NCI-H2029 treated with DMSO at 0.1 percent for 48 hours (cell line): Measurements from ENCODE around the gene LAMA3.

Source experiments
- DNase-seq: peaks from one replicate; lab custom pipeline; 2025; lab: John Stamatoyannopoulos, UW

The LAMA3 gene

GRCh38 chr18:23669202-23669766 is 20.0 kb upstream of the LAMA3 start:
- DNase-seq: no peak

GRCh38 chr18:23669804-23670405 is 19.3 kb upstream of the LAMA3 start:
- no peak for DNase-seq

- DNase-seq: no peak
These were observed 17.7 kb upstream of the LAMA3 start for GRCh38 chr18:23671564-23671963.

- DNase-seq: no peak
These were observed 15.5 kb upstream of the LAMA3 start for GRCh38 chr18:23673725-23674124.

- no peak for DNase-seq
These were observed 14.0 kb upstream of the LAMA3 start for GRCh38 chr18:23675236-23675635.

GRCh38 chr18:23675896-23676295 is 13.4 kb upstream of the LAMA3 start:
- DNase-seq: no peak

GRCh38 chr18:23682045-23682444 is 7.2 kb upstream of the LAMA3 start:
- no peak for DNase-seq

GRCh38 chr18:23682472-23682871 is 6.8 kb upstream of the LAMA3 start:
- no peak for DNase-seq

- no peak for DNase-seq
These were observed 6.1 kb upstream of the LAMA3 start for GRCh38 chr18:23683155-23683554.

GRCh38 chr18:23683671-23684070 is 5.6 kb upstream of the LAMA3 start:
- no peak for DNase-seq

- DNase-seq: no peak
These were observed 4.6 kb upstream of the LAMA3 start for GRCh38 chr18:23684515-23685197.

- DNase-seq: no peak
These were observed 725 bp upstream of the LAMA3 start for GRCh38 chr18:23688528-23688927.

- no peak for DNase-seq
These were observed 607 bp downstream of the LAMA3 start for GRCh38 chr18:23689616-23690504.

- no peak for DNase-seq
These were observed 1.3 kb downstream of the LAMA3 start for GRCh38 chr18:23690505-23691068.

GRCh38 chr18:23693846-23694245 is 4.6 kb downstream of the LAMA3 start:
- no peak for DNase-seq

GRCh38 chr18:23694637-23695430 is 5.6 kb downstream of the LAMA3 start:
- no peak for DNase-seq

GRCh38 chr18:23701017-23701416 is 11.8 kb downstream of the LAMA3 start:
- DNase-seq: no peak

GRCh38 chr18:23701544-23702064 is 12.4 kb downstream of the LAMA3 start:
- DNase-seq: no peak

- no peak for DNase-seq
These were observed 13.4 kb downstream of the LAMA3 start for GRCh38 chr18:23702606-23703005.

- no peak for DNase-seq
These were observed 14.1 kb downstream of the LAMA3 start for GRCh38 chr18:23703057-23703986.
